OCI-LY7 (cell line): ENCODE measurements around the gene SPRYD7.

Experiments used
- EZH2phosphoT487 ChIP-seq: fragments of 200-600 bp; sonication (generic); IDR thresholded peaks from 2 replicates; pipeline ENCODE4 v1.6.1; 2018; ENCODE audit warnings: low read depth, borderline replicate concordance, mild to moderate bottlenecking, mixed run types, antibody characterized with exemption, low read length, moderate library complexity, mixed read lengths
- TF ChIP-seq, protein P1 (sequence below): fragments of 200-600 bp; sonication (generic); conservative IDR thresholded peaks from 2 replicates; pipeline ENCODE4 v1.5.1; 2014; ENCODE audit warnings: mild to moderate bottlenecking, antibody characterized with exemption, low read length, moderate library complexity, mixed read lengths

DNA sequence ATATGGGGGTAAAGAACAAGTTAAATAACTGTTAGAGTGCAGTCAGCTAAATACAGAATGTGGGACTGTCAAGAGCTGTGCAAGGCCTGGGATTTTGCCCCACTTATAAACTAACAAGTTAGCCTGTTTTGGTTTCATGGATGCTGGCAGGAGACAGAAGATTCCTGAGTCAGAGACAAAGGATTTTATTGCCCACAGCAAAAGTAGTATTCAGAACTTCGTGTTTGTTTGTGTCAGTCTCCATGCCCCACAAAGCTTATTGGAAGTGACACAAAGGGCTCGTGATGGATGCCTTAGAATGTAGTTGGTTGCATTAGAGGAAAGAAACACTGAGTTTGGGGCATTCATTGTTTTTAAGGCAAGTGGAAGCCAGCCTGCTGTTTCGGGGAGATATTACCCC is 22.2 kb upstream of the SPRYD7 start:
- TF ChIP-seq, protein P1, sequence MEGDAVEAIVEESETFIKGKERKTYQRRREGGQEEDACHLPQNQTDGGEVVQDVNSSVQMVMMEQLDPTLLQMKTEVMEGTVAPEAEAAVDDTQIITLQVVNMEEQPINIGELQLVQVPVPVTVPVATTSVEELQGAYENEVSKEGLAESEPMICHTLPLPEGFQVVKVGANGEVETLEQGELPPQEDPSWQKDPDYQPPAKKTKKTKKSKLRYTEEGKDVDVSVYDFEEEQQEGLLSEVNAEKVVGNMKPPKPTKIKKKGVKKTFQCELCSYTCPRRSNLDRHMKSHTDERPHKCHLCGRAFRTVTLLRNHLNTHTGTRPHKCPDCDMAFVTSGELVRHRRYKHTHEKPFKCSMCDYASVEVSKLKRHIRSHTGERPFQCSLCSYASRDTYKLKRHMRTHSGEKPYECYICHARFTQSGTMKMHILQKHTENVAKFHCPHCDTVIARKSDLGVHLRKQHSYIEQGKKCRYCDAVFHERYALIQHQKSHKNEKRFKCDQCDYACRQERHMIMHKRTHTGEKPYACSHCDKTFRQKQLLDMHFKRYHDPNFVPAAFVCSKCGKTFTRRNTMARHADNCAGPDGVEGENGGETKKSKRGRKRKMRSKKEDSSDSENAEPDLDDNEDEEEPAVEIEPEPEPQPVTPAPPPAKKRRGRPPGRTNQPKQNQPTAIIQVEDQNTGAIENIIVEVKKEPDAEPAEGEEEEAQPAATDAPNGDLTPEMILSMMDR: no peak
- TF ChIP-seq EZH2phosphoT487: no peak
